Upper lobe of left lung (tissue), 6 donors: ENCODE results near the gene SNRNP40. TPM values are rescaled to one million over a fixed set of nuclear protein-coding genes. Genes with fewer than 3 reads are reported as not detected.

Experiments used
- ATAC-seq, 2 donors: fragments of 200-7000 bp; cut with Tn5 transposase; one replicate each; pipeline ENCODE4 v1.9.1; 2022; ENCODE audit warnings: mild to moderate bottlenecking in 2 of 2, moderate library complexity in 2 of 2; ENCODE audit not compliant: low FRiP score in 2 of 2
- DNase-seq, 2 donors: peaks; one replicate each; pipeline ENCODE4 v3.0.0-alpha.2; 2019 to 2020
- H3K27ac ChIP-seq, 4 donors: fragments of 200-600 bp; sonication (generic); one replicate each; pipeline ENCODE4 v1.5.1; 2016 to 2019
- H3K27me3 ChIP-seq, 4 donors: fragments of 200-600 bp; sonication (generic); one replicate each; pipeline ENCODE4 v1.5.1; 2017 to 2019
- H3K36me3 ChIP-seq, 4 donors: fragments of 200-600 bp; sonication (generic); one replicate each; pipeline ENCODE4 v1.5.1; 2016 to 2019
- H3K4me1 ChIP-seq, 4 donors: fragments of 200-600 bp; sonication (generic); one replicate each; pipeline ENCODE4 v1.5.1; 2018 to 2019
- H3K4me3 ChIP-seq, 4 donors: fragments of 200-600 bp; sonication (generic); one replicate each; pipeline ENCODE4 v1.5.1; 2017 to 2019; ENCODE audit warnings: mild to moderate bottlenecking in 2 of 4, moderate library complexity in 1 of 4
- H3K9me3 ChIP-seq, 4 donors: fragments of 200-600 bp; sonication (generic); one replicate each; pipeline ENCODE4 v1.5.1; 2018 to 2019
- EP300 ChIP-seq, 4 donors: sonication (generic); formaldehyde crosslinking; IDR thresholded peaks; one replicate each; pipeline ENCODE4 v1.5.1; 2017; ENCODE audit warnings: antibody characterized with exemption in 4 of 4, control low read depth in 2 of 4
- POLR2A ChIP-seq, 4 donors: fragments of 450-650 bp; IDR thresholded peaks; one replicate each; pipeline ENCODE4 v1.5.1; 2016 to 2017; ENCODE audit warnings: antibody characterized with exemption in 4 of 4, mild to moderate bottlenecking in 2 of 4
- POLR2AphosphoS5 ChIP-seq, 2 donors: sonication (generic); formaldehyde crosslinking; IDR thresholded peaks; one replicate each; pipeline ENCODE4 v1.5.1; 2017; ENCODE audit warnings: antibody characterized with exemption in 2 of 2
- WGBS, 2 donors: methylation state at CpG; one replicate each; pipeline ENCODE4 v1.1.5; 2017 to 2018; 5-methylcytosine and 5-hydroxymethylcytosine counted together
- total RNA-seq, 6 donors: library from RNA; depleted of rRNA in 4 of 6; stranded (reverse); fragments of >200 nt in 4 of 6; gene quantifications; one replicate each; pipeline versions ENCODE4 v1.1.0 to v1.2.1, GENCODE V29; 2016 to 2021
- TF ChIP-seq, protein P1 (sequence below), 6 experiments: fragments of 450-650 bp in 4 of 6; fragments of 200-600 bp in 2 of 6; sonication (generic) in 2 of 6; IDR thresholded peaks; one replicate each; pipeline ENCODE4 v1.5.1; 2016 to 2019; ENCODE audit warnings: antibody characterized with exemption in 6 of 6
- donor health status: DM: no; HTN: no; CAD: no; lungs with moderate emphysema.
- donor health status: DM: no; HTN: yes; CAD: no; lungs with severe emphysema.

Gene SNRNP40
- total RNA-seq, 6 donors from 2014 or later = 19.4 to 58.7 (median 44.1) TPM

DNA sequence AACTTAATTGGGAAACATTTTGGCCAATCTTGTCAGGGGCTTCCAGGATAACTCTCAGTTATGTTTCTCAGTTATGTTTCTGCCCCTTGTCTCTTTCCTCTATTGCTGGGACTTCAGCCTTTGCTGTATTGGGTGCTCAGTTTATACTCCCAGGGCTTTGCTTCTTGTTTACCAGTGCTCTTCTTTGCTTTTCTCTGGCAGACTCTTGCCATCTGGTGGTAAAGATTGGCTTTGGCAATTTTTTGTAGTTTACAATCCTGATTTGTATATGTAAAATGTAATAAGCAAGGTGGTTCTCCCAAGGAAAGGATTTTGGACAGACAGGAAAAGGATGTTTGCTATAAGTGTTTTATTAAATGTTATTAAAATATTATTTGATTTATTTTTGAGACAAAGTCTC, 38.4 kb upstream of the SNRNP40 start:
- H3K4me1 ChIP-seq = no peaks in the 10 kb centered on the region
- H3K4me3 ChIP-seq = no peak overlapping the region
- H3K27me3 ChIP-seq = no peaks in the 10 kb centered on the region
- DNase-seq (no peak), ATAC-seq (no peak)
- no peaks in the 10 kb centered on the region for H3K9me3 ChIP-seq
- peaks cover 0 to 23% (median 9%) of the 10 kb centered on the region in 4 donors for H3K36me3 ChIP-seq
- H3K27ac ChIP-seq = no peak overlapping the region
- TF ChIP-seq POLR2A (IDR thresholded peaks at IDR 0.05) = no peak
- TF ChIP-seq, protein P1, sequence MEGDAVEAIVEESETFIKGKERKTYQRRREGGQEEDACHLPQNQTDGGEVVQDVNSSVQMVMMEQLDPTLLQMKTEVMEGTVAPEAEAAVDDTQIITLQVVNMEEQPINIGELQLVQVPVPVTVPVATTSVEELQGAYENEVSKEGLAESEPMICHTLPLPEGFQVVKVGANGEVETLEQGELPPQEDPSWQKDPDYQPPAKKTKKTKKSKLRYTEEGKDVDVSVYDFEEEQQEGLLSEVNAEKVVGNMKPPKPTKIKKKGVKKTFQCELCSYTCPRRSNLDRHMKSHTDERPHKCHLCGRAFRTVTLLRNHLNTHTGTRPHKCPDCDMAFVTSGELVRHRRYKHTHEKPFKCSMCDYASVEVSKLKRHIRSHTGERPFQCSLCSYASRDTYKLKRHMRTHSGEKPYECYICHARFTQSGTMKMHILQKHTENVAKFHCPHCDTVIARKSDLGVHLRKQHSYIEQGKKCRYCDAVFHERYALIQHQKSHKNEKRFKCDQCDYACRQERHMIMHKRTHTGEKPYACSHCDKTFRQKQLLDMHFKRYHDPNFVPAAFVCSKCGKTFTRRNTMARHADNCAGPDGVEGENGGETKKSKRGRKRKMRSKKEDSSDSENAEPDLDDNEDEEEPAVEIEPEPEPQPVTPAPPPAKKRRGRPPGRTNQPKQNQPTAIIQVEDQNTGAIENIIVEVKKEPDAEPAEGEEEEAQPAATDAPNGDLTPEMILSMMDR (IDR thresholded peaks at IDR 0.05) = peak in 4 of 6 experiments; percentile 8 to 32 (median 24)

DNA sequence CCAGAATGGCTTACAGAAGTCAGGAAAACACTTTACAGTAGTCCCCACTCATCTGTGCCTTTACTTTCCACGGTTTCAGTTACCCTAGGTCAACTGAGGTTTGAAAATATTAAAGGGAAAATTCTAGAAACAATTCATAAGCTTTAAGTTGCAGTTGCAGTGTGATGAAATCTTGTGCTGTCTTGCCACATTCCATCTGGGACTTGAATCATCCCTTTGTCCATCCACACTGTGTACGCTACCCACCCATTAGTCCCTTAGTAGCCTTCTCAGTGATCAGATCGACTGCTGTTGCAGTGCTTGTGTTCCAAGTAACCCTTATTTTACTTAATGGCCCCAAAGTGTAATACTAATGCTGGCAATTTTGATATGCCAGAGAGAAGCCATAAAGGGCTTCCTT, 30.8 kb upstream of the SNRNP40 start:
- 81 to 90% methylated on average over 3 of the region's 3 CpGs for WGBS, 2 donors

GRCh38 chr1:31326461-31326860, 29.9 kb upstream of the SNRNP40 start:
- DNase-seq (no peak), ATAC-seq (no peak)
- H3K36me3 ChIP-seq = peaks cover 0 to 14% (median 5%) of the 10 kb centered on the region in 4 donors
- H3K4me3 ChIP-seq = no peak overlapping the region
- TF ChIP-seq EP300 (IDR thresholded peaks at IDR 0.05) = no peak
- TF ChIP-seq, protein P1 (IDR thresholded peaks at IDR 0.05) = no peak
- no peak for TF ChIP-seq POLR2A (IDR thresholded peaks at IDR 0.05)
- no peak for TF ChIP-seq POLR2AphosphoS5 (IDR thresholded peaks at IDR 0.05)
- no peaks in the 10 kb centered on the region for H3K9me3 ChIP-seq
- H3K27ac ChIP-seq = no peak overlapping the region
- no peaks in the 10 kb centered on the region for H3K4me1 ChIP-seq
- 83 to 94% methylated on average over 1 of the region's 1 CpG for WGBS, 2 donors
- H3K27me3 ChIP-seq = no peaks in the 10 kb centered on the region

More for the DNA sequence above, 30.8 kb upstream of the SNRNP40 start:
- DNase-seq (no peak), ATAC-seq (no peak)
- H3K9me3 ChIP-seq = no peaks in the 10 kb centered on the region
- H3K36me3 ChIP-seq = peaks cover 0 to 13% (median 6%) of the 10 kb centered on the region in 4 donors
- H3K27me3 ChIP-seq = no peaks in the 10 kb centered on the region
- no peak overlapping the region for H3K4me3 ChIP-seq
- no peak overlapping the region for H3K27ac ChIP-seq
- no peaks in the 10 kb centered on the region for H3K4me1 ChIP-seq
- no peak for TF ChIP-seq POLR2A (IDR thresholded peaks at IDR 0.05)
- TF ChIP-seq, protein P1 (IDR thresholded peaks at IDR 0.05) = no peak
- TF ChIP-seq POLR2AphosphoS5 (IDR thresholded peaks at IDR 0.05) = no peak
- TF ChIP-seq EP300 (IDR thresholded peaks at IDR 0.05) = no peak

DNA sequence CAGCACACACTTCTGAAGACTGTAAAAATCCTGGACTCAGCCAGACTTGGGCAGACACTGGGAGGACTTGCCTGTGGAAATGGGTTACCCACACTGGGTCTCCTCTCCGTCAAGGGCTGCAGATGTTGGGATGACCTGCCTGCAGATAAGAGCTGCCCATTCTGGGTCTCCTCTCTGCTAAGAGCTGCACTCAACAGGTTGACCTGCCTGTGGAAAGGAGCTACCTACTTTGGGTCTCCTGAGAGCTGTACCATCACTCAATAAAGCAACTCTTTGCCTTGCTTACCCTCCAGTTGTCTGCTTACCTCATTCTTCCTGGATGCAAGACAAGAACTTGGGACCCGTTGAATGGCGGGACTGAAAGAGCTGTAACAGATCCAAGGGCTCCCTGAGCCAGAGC, 28.4 kb upstream of the SNRNP40 start:
- no peak overlapping the region for H3K27ac ChIP-seq
- H3K27me3 ChIP-seq = no peaks in the 10 kb centered on the region
- H3K9me3 ChIP-seq = no peaks in the 10 kb centered on the region
- no peaks in the 10 kb centered on the region for H3K4me1 ChIP-seq
- no peak for TF ChIP-seq POLR2AphosphoS5 (IDR thresholded peaks at IDR 0.05)
- TF ChIP-seq EP300 (IDR thresholded peaks at IDR 0.05) = no peak
- TF ChIP-seq, protein P1 (IDR thresholded peaks at IDR 0.05) = no peak
- TF ChIP-seq POLR2A (IDR thresholded peaks at IDR 0.05) = no peak
- no peak overlapping the region for H3K4me3 ChIP-seq
- ATAC-seq (no peak), DNase-seq (no peak)
- 93 to 100% methylated on average over 1 to 3 of the region's 3 CpGs for WGBS, 2 donors
- H3K36me3 ChIP-seq = peaks cover 0 to 26% (median 8%) of the 10 kb centered on the region in 4 donors

GRCh38 chr1:31324093-31324492, 27.5 kb upstream of the SNRNP40 start:
- H3K4me3 ChIP-seq = no peak overlapping the region
- H3K27me3 ChIP-seq = no peaks in the 10 kb centered on the region
- 95 to 100% methylated on average over 3 to 4 of the region's 4 CpGs for WGBS, 2 donors
- no peaks in the 10 kb centered on the region for H3K9me3 ChIP-seq
- no peaks in the 10 kb centered on the region for H3K4me1 ChIP-seq
- peak in 1 of 2 donors; percentile 40 for DNase-seq
- no peak for ATAC-seq
- peaks cover 0 to 34% (median 12%) of the 10 kb centered on the region in 4 donors for H3K36me3 ChIP-seq
- TF ChIP-seq, protein P1 (IDR thresholded peaks at IDR 0.05) = no peak
- TF ChIP-seq POLR2AphosphoS5 (IDR thresholded peaks at IDR 0.05) (no peak), POLR2A (IDR thresholded peaks at IDR 0.05) (no peak), EP300 (IDR thresholded peaks at IDR 0.05) (no peak)
- H3K27ac ChIP-seq = no peak overlapping the region
